NCI-H2196 treated with DMSO at 0.1 percent for 48 hours (cell line): ENCODE data around the gene CT45A10.
"Not testable (repeated sequence)": the region's sequence is repeated elsewhere in the genome, so short reads cannot be mapped to it uniquely, and the experiment has no call there.

ENCODE experiments used
- DNase-seq: peaks from one replicate; lab custom pipeline; 2025; ENCODE audit not compliant: unreplicated experiment; lab: John Stamatoyannopoulos, UW

Gene CT45A10

GRCh38 chrX:135893294-135893817 lies at the start of gene CT45A10, which contains the start of gene SAGE1:
Gene CT45A10, minus strand, starts transcription at chrX:135893444. Its CDS starts 8,100 bp downstream, at chrX:135885344.
Gene SAGE1, plus strand, starts transcription at chrX:135893716. Its CDS starts 2,527 bp downstream, at chrX:135896243.
- no peak for DNase-seq

- DNase-seq: no peak
Observed at GRCh38 chrX:135931644-135932487, 38.6 kb upstream of the CT45A10 start.

- no peak for DNase-seq
Observed at GRCh38 chrX:135927897-135928296, 34.7 kb upstream of the CT45A10 start.

- no peak for DNase-seq
Observed at GRCh38 chrX:135923353-135923752, 30.1 kb upstream of the CT45A10 start.

GRCh38 chrX:135920516-135920915 lies 27.3 kb upstream of the CT45A10 start:
- DNase-seq: not testable (repeated sequence)

GRCh38 chrX:135914404-135914803 lies 21.2 kb upstream of the CT45A10 start:
- DNase-seq: no peak

GRCh38 chrX:135910251-135910650 lies 17.0 kb upstream of the CT45A10 start:
- no peak for DNase-seq

- no peak for DNase-seq
Observed at GRCh38 chrX:135892781-135893180, 463 bp downstream of the CT45A10 start.

GRCh38 chrX:135890087-135890585 lies 3.1 kb downstream of the CT45A10 start:
- no peak for DNase-seq

- not testable (repeated sequence) for DNase-seq
Observed at GRCh38 chrX:135888976-135889375, 4.3 kb downstream of the CT45A10 start.

- not testable (repeated sequence) for DNase-seq
Observed at GRCh38 chrX:135888230-135888629, 5.0 kb downstream of the CT45A10 start.

- DNase-seq: not testable (repeated sequence)
Observed at GRCh38 chrX:135882741-135883140, 10.5 kb downstream of the CT45A10 start.

GRCh38 chrX:135871712-135872111 lies 21.5 kb downstream of the CT45A10 start, which contains the start of gene CT45A9:
Gene CT45A9, minus strand, starts transcription at chrX:135871812. Its CDS starts 3,751 bp downstream, at chrX:135868061.
- DNase-seq: not testable (repeated sequence)

- DNase-seq: not testable (repeated sequence)
Observed at GRCh38 chrX:135854438-135854837, 38.8 kb downstream of the CT45A10 start, which contains the start of gene CT45A8. Gene CT45A8, minus strand, starts transcription at chrX:135854538. Its CDS starts 3,755 bp downstream, at chrX:135850783.

GRCh38 chrX:135837180-135837579 lies 56.1 kb downstream of the CT45A10 start, which contains the start of gene CT45A7:
Gene CT45A7, minus strand, starts transcription at chrX:135837280. Its CDS starts 3,747 bp downstream, at chrX:135833533.
- not testable (repeated sequence) for DNase-seq
